ENCODE measurements around the gene SOX11.

Gene SOX11

GRCh38 chr2:5693287-5694201 lies 1.4 kb downstream of the SOX11 start:
- H3K9me2 ChIP-seq (replicated peaks; ENCODE audit: insufficient read depth, low read length), result no peaks in the 10 kb centered on the region
- no peaks in the 10 kb centered on the region for H4K20me1 ChIP-seq (ENCODE audit: low read depth, low read length)
- no peak overlapping the region for H3K4me3 ChIP-seq (ENCODE audit: insufficient read depth, low read length, poor library complexity, severe bottlenecking)
- H3K27ac ChIP-seq (ENCODE audit: low read depth, low read length), result no peak overlapping the region
- H2AFZ ChIP-seq (ENCODE audit: low read depth, low read length, severe bottlenecking), result no peak overlapping the region
- H3K27me3 ChIP-seq (ENCODE audit: low read length), result no peaks in the 10 kb centered on the region
- no peak overlapping the region for H3K9ac ChIP-seq (ENCODE audit: low read length)
- H3F3A ChIP-seq (ENCODE audit: insufficient read depth), result no peaks in the 10 kb centered on the region
- no peaks in the 10 kb centered on the region for H3K79me2 ChIP-seq (ENCODE audit: insufficient read depth, low read length)
- no peaks in the 10 kb centered on the region for H3K9me3 ChIP-seq (ENCODE audit: insufficient read depth, low read length)
- no peaks in the 10 kb centered on the region for H3K36me3 ChIP-seq (ENCODE audit: low read length)
- H3K4me2 ChIP-seq (ENCODE audit: low read depth, low read length, poor library complexity, severe bottlenecking), result no peak overlapping the region
- TF ChIP-seq EZH2phosphoT487 (conservative IDR thresholded peaks at IDR 0.05; ENCODE audit: low read length) (no peak), CTCF (IDR thresholded peaks at IDR 0.05; ENCODE audit: insufficient read depth, low read length, poor library complexity, severe bottlenecking) (no peak)

- Histone ChIP-seq H2AFZ (ENCODE audit: low read depth, low read length, severe bottlenecking) (no peak overlapping the region), H3K9ac (ENCODE audit: low read length) (no peak overlapping the region), H3K36me3 (ENCODE audit: low read length) (no peaks in the 10 kb centered on the region), H3K27me3 (ENCODE audit: low read length) (no peaks in the 10 kb centered on the region), H3K4me3 (ENCODE audit: insufficient read depth, low read length, poor library complexity, severe bottlenecking) (no peak overlapping the region), H3F3A (ENCODE audit: insufficient read depth) (no peaks in the 10 kb centered on the region), H3K9me3 (ENCODE audit: insufficient read depth, low read length) (no peaks in the 10 kb centered on the region), H3K9me2 (replicated peaks; ENCODE audit: insufficient read depth, low read length) (no peaks in the 10 kb centered on the region), H3K4me2 (ENCODE audit: low read depth, low read length, poor library complexity, severe bottlenecking) (no peak overlapping the region), H4K20me1 (ENCODE audit: low read depth, low read length) (no peaks in the 10 kb centered on the region), H3K27ac (ENCODE audit: low read depth, low read length) (no peak overlapping the region), H3K79me2 (ENCODE audit: insufficient read depth, low read length) (no peaks in the 10 kb centered on the region)
- TF ChIP-seq EZH2phosphoT487 (conservative IDR thresholded peaks at IDR 0.05; ENCODE audit: low read length) (no peak), CTCF (IDR thresholded peaks at IDR 0.05; ENCODE audit: insufficient read depth, low read length, poor library complexity, severe bottlenecking) (no peak)
These were observed 2.1 kb downstream of the SOX11 start for GRCh38 chr2:5694306-5694705.

- Histone ChIP-seq H3K4me2 (ENCODE audit: low read depth, low read length, poor library complexity, severe bottlenecking) (no peak overlapping the region), H2AFZ (ENCODE audit: low read depth, low read length, severe bottlenecking) (no peak overlapping the region), H3K9ac (ENCODE audit: low read length) (no peak overlapping the region), H3K4me3 (ENCODE audit: insufficient read depth, low read length, poor library complexity, severe bottlenecking) (no peak overlapping the region), H3F3A (ENCODE audit: insufficient read depth) (no peaks in the 10 kb centered on the region), H3K27ac (ENCODE audit: low read depth, low read length) (no peak overlapping the region), H3K36me3 (ENCODE audit: low read length) (no peaks in the 10 kb centered on the region), H3K9me2 (replicated peaks; ENCODE audit: insufficient read depth, low read length) (no peaks in the 10 kb centered on the region), H4K20me1 (ENCODE audit: low read depth, low read length) (no peaks in the 10 kb centered on the region), H3K9me3 (ENCODE audit: insufficient read depth, low read length) (no peaks in the 10 kb centered on the region), H3K27me3 (ENCODE audit: low read length) (no peaks in the 10 kb centered on the region), H3K79me2 (ENCODE audit: insufficient read depth, low read length) (no peaks in the 10 kb centered on the region)
- TF ChIP-seq EZH2phosphoT487 (conservative IDR thresholded peaks at IDR 0.05; ENCODE audit: low read length), result no peak
- no peak for TF ChIP-seq CTCF (IDR thresholded peaks at IDR 0.05; ENCODE audit: insufficient read depth, low read length, poor library complexity, severe bottlenecking)
These were observed 3.6 kb downstream of the SOX11 start for GRCh38 chr2:5695654-5696403.
